ENCODE measurements around the gene COQ8B. TPM values are rescaled to one million over a fixed set of nuclear protein-coding genes. Genes with fewer than 3 reads are reported as not detected.
"Not testable (repeated sequence)": the region's sequence is repeated elsewhere in the genome, so short reads cannot be mapped to it uniquely, and the experiment has no call there.

COQ8B gene
- total RNA-seq, 5 donors from 2014 or later (not counting 1 experiment from before 2014, with no cell fraction given) = 30.8 to 60.1 (median 53.9) TPM

DNA sequence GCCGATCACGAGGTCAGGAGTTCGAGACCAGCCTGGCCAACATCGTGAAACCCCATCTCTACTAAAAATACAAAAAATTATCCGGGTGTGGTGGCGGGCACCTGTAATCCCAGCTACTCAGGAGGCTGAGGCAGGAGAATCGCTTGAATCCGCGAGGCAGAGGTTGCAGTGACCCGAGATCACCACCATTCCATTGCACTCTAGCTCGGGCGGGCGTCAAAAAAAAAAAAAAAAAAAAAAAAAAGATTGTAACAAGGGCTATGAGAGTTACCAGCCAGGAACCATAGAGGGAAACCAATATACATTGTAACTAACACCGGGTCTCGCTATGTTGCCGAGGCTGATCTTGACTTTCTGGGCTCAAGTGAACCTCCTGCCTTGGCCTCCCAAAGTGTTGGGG, 15.6 kb upstream of the COQ8B start:
- H3K27ac Mint-ChIP-seq; H3K27ac ChIP-seq (ENCODE audit: low read length); H3K27me3 Mint-ChIP-seq; POLR2A ChIA-PET; H3K4me3 ChIP-seq (ENCODE audit: control insufficient read depth in 1 of 2, extremely low read depth in 1 of 2, low read length in 1 of 2); H3K9me3 Mint-ChIP-seq; DNase-seq; H3K4me1 Mint-ChIP-seq; ATAC-seq (replicated peaks in 1 of 4); H3K9me3 ChIP-seq; H3K4me3 Mint-ChIP-seq; H3K4me1 ChIP-seq (ENCODE audit: control insufficient read depth in 1 of 2, extremely low read depth in 1 of 2, insufficient read depth in 2 of 2, low read length in 2 of 2); H3K27me3 ChIP-seq (replicated peaks in 1 of 2; ENCODE audit: control insufficient read depth in 2 of 2, extremely low read depth in 1 of 2, insufficient read depth in 2 of 2, low read length in 1 of 2): not testable (repeated sequence)
- H3K36me3 Mint-ChIP-seq = peaks cover 47% of the 10 kb centered on the region
- CTCF ChIA-PET = interaction anchor here in 1 of 2 donors (0.5 to 0.7 kb wide), 2 partner anchors 40 to 1654 kb away, joined by 4 to 5 read pairs; no protein-coding TSS in a partner anchor
- H3K36me3 ChIP-seq (ENCODE audit: control insufficient read depth in 2 of 2, extremely low read depth in 1 of 2, insufficient read depth in 1 of 2, low read length in 1 of 2) = peaks cover 9 to 61% of the 10 kb centered on the region in 2 donors
- 100% methylated on average over 3 of the region's 16 CpGs for WGBS (ENCODE audit: insufficient coverage)

DNA sequence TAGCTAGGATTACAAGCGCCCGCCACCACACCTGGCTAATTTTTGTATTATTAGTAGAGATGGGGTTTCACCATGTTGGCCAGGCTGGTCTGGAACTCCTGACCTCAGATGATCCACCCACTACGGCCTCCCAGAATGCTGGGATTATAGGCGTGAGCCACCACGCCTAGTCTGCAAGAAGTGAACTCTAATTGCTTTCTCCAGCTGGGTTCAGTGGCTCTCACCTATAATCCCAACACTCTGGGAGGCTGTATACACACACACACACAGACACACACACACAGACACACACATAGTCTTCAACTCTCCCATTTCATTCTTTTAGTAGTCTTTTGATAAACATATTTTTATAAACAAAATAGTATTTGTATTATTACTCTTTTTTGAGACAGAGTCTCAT, 13.4 kb upstream of the COQ8B start:
- H3K4me3 ChIP-seq (ENCODE audit: control insufficient read depth in 1 of 2, extremely low read depth in 1 of 2, low read length in 1 of 2); H3K9me3 ChIP-seq; H3K4me1 ChIP-seq (ENCODE audit: control insufficient read depth in 1 of 2, extremely low read depth in 1 of 2, insufficient read depth in 2 of 2, low read length in 2 of 2); H3K4me1 Mint-ChIP-seq; H3K27ac ChIP-seq (ENCODE audit: low read length); H3K4me3 Mint-ChIP-seq; ATAC-seq (replicated peaks in 1 of 4); H3K9me3 Mint-ChIP-seq; H3K27ac Mint-ChIP-seq; H3K27me3 Mint-ChIP-seq; POLR2A ChIA-PET; DNase-seq; H3K27me3 ChIP-seq (replicated peaks in 1 of 2; ENCODE audit: control insufficient read depth in 2 of 2, extremely low read depth in 1 of 2, insufficient read depth in 2 of 2, low read length in 1 of 2); CTCF ChIA-PET: not testable (repeated sequence)
- 93% methylated on average over 3 of the region's 5 CpGs for WGBS (ENCODE audit: insufficient coverage)
- peaks cover 3 to 58% of the 10 kb centered on the region in 2 donors for H3K36me3 ChIP-seq (ENCODE audit: control insufficient read depth in 2 of 2, extremely low read depth in 1 of 2, insufficient read depth in 1 of 2, low read length in 1 of 2)
- H3K36me3 Mint-ChIP-seq = peaks cover 51% of the 10 kb centered on the region

DNA sequence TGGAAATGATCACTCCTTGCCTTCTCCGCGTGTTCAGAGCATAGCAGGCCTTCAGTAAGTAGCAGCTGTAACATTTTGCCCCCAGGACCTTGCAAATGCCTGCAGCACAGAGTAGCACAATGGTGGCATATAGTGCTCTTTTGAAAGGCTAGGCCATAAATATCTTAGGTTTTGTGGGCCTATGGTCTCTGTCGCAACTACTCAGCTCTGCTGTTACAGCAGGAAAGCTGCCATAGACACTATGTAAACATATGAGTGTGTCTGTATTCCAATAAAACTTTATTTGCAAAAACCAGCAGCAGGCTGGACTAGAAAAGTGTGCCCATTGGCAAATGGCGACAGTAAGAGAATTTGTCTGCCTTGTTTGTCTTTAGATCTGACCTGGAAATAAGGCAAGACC, 9.6 kb upstream of the COQ8B start:
- peaks cover 41% of the 10 kb centered on the region for H3K36me3 Mint-ChIP-seq

DNA sequence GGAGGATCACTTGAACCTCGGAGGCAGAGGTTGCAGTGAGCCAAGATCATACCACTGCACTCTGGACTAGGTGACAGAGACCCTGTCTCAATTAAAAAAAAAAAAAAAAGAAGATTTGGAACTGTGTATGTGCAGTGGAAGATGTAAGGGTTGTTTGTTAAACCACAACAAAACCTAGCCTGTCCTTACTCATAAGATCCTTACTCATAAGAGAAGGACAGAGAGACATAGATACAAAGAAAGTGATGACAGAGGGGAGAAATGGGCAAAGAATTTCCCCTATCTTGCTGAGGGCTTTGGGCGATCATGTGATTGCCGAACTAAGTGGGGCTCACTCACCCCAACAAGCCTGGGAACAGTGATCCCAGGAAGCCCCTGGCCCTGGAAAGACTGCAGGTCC, 8.2 kb upstream of the COQ8B start:
- no peak overlapping the region for H3K27ac ChIP-seq (ENCODE audit: low read length)
- ChIA-PET POLR2A (interaction anchor here in 1 of 2 donors (0.7 kb wide), 1 partner anchor 422 kb away, joined by 10 read pairs; no protein-coding TSS in a partner anchor), CTCF (interaction anchor here in 1 of 2 donors (0.8 kb wide), 1 partner anchor 54 kb away, joined by 5 read pairs; no protein-coding TSS in a partner anchor)
- peaks cover 5 to 24% of the 10 kb centered on the region in 2 donors for H3K36me3 ChIP-seq (ENCODE audit: control insufficient read depth in 2 of 2, extremely low read depth in 1 of 2, insufficient read depth in 1 of 2, low read length in 1 of 2)
- ATAC-seq (replicated peaks in 1 of 4) (no peak), DNase-seq (no peak)
- no peaks in the 10 kb centered on the region for H3K9me3 Mint-ChIP-seq
- peaks cover 23 to 39% (median 33%) of the 10 kb centered on the region in 3 donors for H3K4me1 Mint-ChIP-seq
- peaks cover 43% of the 10 kb centered on the region for H3K36me3 Mint-ChIP-seq
- H3K9me3 ChIP-seq = no peaks in the 10 kb centered on the region
- peaks cover 0 to 18% of the 10 kb centered on the region in 2 experiments for H3K4me1 ChIP-seq (ENCODE audit: control insufficient read depth in 1 of 2, extremely low read depth in 1 of 2, insufficient read depth in 2 of 2, low read length in 2 of 2)
- H3K27me3 ChIP-seq (replicated peaks in 1 of 2; ENCODE audit: control insufficient read depth in 2 of 2, extremely low read depth in 1 of 2, insufficient read depth in 2 of 2, low read length in 1 of 2) = no peaks in the 10 kb centered on the region
- H3K4me3 Mint-ChIP-seq = no peak overlapping the region
- 69% methylated on average over 2 of the region's 3 CpGs for WGBS (ENCODE audit: insufficient coverage)
- H3K27me3 Mint-ChIP-seq = no peaks in the 10 kb centered on the region
- H3K27ac Mint-ChIP-seq = no peak overlapping the region
- H3K4me3 ChIP-seq (ENCODE audit: control insufficient read depth in 1 of 2, extremely low read depth in 1 of 2, low read length in 1 of 2) = no peak overlapping the region

More for the DNA sequence above, 9.6 kb upstream of the COQ8B start:
- H3K4me3 ChIP-seq (ENCODE audit: control insufficient read depth in 1 of 2, extremely low read depth in 1 of 2, low read length in 1 of 2) = no peak overlapping the region
- no peak for DNase-seq
- H3K27ac ChIP-seq (ENCODE audit: low read length) = no peak overlapping the region
- POLR2A ChIA-PET = no interaction called here
- 92% methylated on average over 2 of the region's 4 CpGs for WGBS (ENCODE audit: insufficient coverage)
- peaks cover 0 to 3% of the 10 kb centered on the region in 2 experiments for H3K4me1 ChIP-seq (ENCODE audit: control insufficient read depth in 1 of 2, extremely low read depth in 1 of 2, insufficient read depth in 2 of 2, low read length in 2 of 2)
- Mint-ChIP-seq H3K4me3 (no peak overlapping the region), H3K27me3 (no peaks in the 10 kb centered on the region), H3K9me3 (no peaks in the 10 kb centered on the region), H3K4me1 (peaks cover 10 to 25% (median 20%) of the 10 kb centered on the region in 3 donors), H3K27ac (no peak overlapping the region)
- H3K27me3 ChIP-seq (replicated peaks in 1 of 2; ENCODE audit: control insufficient read depth in 2 of 2, extremely low read depth in 1 of 2, insufficient read depth in 2 of 2, low read length in 1 of 2) = no peaks in the 10 kb centered on the region
- peaks cover 5 to 36% of the 10 kb centered on the region in 2 donors for H3K36me3 ChIP-seq (ENCODE audit: control insufficient read depth in 2 of 2, extremely low read depth in 1 of 2, insufficient read depth in 1 of 2, low read length in 1 of 2)
- CTCF ChIA-PET = no interaction called here
- ATAC-seq (replicated peaks in 1 of 4) = no peak
- H3K9me3 ChIP-seq = no peaks in the 10 kb centered on the region

DNA sequence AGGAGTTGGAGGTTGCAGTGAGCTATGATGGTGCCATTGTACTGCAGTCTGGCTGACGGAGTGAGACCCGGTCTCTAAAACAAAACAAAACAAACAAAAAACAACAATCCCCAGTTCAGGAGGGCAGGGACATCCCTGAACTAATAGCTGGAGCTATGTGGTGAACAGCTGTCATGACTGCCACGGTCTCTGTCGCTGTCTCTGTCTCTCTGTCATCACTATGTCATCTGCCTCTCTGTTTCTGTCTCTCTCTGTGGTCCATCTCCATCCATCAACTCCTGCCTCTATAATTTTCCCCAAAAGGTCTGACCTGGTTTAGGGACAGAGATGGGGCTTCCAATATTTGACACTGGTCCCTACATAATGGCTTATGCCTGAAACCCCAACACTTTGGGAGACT, 7.6 kb upstream of the COQ8B start:
- no peaks in the 10 kb centered on the region for H3K9me3 ChIP-seq
- peaks cover 28 to 44% (median 39%) of the 10 kb centered on the region in 3 donors for H3K4me1 Mint-ChIP-seq
- CTCF ChIA-PET = interaction anchor here in 1 of 2 donors (0.8 kb wide), 1 partner anchor 54 kb away, joined by 5 read pairs; no protein-coding TSS in a partner anchor
- H3K36me3 ChIP-seq (ENCODE audit: control insufficient read depth in 2 of 2, extremely low read depth in 1 of 2, insufficient read depth in 1 of 2, low read length in 1 of 2) = peaks cover 5 to 24% of the 10 kb centered on the region in 2 donors
- no peaks in the 10 kb centered on the region for H3K9me3 Mint-ChIP-seq
- H3K4me1 ChIP-seq (ENCODE audit: control insufficient read depth in 1 of 2, extremely low read depth in 1 of 2, insufficient read depth in 2 of 2, low read length in 2 of 2) = peaks cover 3 to 22% of the 10 kb centered on the region in 2 experiments
- no peak for DNase-seq
- POLR2A ChIA-PET = interaction anchor here in 1 of 2 donors (0.7 kb wide), 1 partner anchor 422 kb away, joined by 10 read pairs; no protein-coding TSS in a partner anchor
- no peak overlapping the region for H3K4me3 ChIP-seq (ENCODE audit: control insufficient read depth in 1 of 2, extremely low read depth in 1 of 2, low read length in 1 of 2)
- 60% methylated on average over 2 of the region's 4 CpGs for WGBS (ENCODE audit: insufficient coverage)
- peaks cover 43% of the 10 kb centered on the region for H3K36me3 Mint-ChIP-seq
- no peaks in the 10 kb centered on the region for H3K27me3 ChIP-seq (replicated peaks in 1 of 2; ENCODE audit: control insufficient read depth in 2 of 2, extremely low read depth in 1 of 2, insufficient read depth in 2 of 2, low read length in 1 of 2)
- no peak for ATAC-seq (replicated peaks in 1 of 4)
- no peak overlapping the region for H3K27ac Mint-ChIP-seq
- H3K27ac ChIP-seq (ENCODE audit: low read length) = no peak overlapping the region
- H3K27me3 Mint-ChIP-seq = no peaks in the 10 kb centered on the region
- H3K4me3 Mint-ChIP-seq = no peak overlapping the region

DNA sequence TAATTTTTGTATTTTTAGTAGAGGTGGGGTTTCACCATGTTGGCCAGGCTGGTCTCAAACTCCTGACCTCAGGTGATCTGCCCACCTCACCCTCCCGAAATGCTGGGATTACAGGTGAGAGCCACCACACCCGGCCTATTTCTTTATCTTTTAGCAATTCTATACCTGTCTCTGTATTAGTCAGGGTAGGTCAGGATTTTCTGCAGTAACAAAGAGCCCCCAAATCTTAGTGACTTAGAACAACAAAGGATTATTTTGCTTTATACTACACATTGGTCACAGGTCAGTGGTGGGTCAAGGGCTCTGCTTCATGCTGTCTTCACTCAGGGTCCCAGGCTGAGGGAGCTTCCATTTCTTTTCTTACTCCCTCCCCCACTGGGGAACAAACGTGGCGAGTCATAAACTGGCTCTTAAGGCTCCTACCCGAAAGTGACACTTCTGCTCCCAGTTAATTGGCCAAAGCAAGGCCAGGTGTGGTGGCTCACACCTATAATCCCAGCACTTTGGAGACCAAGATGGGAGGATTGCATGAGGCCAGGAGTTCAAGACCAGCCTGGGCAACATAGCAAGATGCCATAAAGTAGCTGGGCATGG, 7.1 kb upstream of the COQ8B start:
- H3K36me3 Mint-ChIP-seq = peaks cover 40% of the 10 kb centered on the region
- H3K4me1 ChIP-seq (ENCODE audit: control insufficient read depth in 1 of 2, extremely low read depth in 1 of 2, insufficient read depth in 2 of 2, low read length in 2 of 2) = peaks cover 3 to 27% of the 10 kb centered on the region in 2 experiments
- no peak overlapping the region for H3K27ac ChIP-seq (ENCODE audit: low read length)
- ChIA-PET POLR2A (no interaction called here), CTCF (no interaction called here)
- H3K27ac Mint-ChIP-seq = no peak overlapping the region
- no peaks in the 10 kb centered on the region for H3K9me3 Mint-ChIP-seq
- no peaks in the 10 kb centered on the region for H3K9me3 ChIP-seq
- H3K4me3 ChIP-seq (ENCODE audit: control insufficient read depth in 1 of 2, extremely low read depth in 1 of 2, low read length in 1 of 2) = no peak overlapping the region
- no CpG with 5 or more reads among the region's 5 CpGs for WGBS (ENCODE audit: insufficient coverage)
- H3K4me1 Mint-ChIP-seq = peaks cover 33 to 50% (median 44%) of the 10 kb centered on the region in 3 donors
- ATAC-seq (replicated peaks in 1 of 4) (no peak), DNase-seq (no peak)
- H3K27me3 ChIP-seq (replicated peaks in 1 of 2; ENCODE audit: control insufficient read depth in 2 of 2, extremely low read depth in 1 of 2, insufficient read depth in 2 of 2, low read length in 1 of 2) = no peaks in the 10 kb centered on the region
- H3K36me3 ChIP-seq (ENCODE audit: control insufficient read depth in 2 of 2, extremely low read depth in 1 of 2, insufficient read depth in 1 of 2, low read length in 1 of 2) = peaks cover 5 to 21% of the 10 kb centered on the region in 2 donors
- H3K4me3 Mint-ChIP-seq = no peak overlapping the region
- H3K27me3 Mint-ChIP-seq = no peaks in the 10 kb centered on the region

All from T-cell (primary cell).